Measurements from ENCODE around the gene SPDYE5. TPM values are rescaled to one million over a fixed set of nuclear protein-coding genes. Genes with fewer than 3 reads are reported as not detected.

The SPDYE5 gene
- total and polyA plus RNA-seq, 2 donors (not counting 1 experiment from before 2014, with no cell fraction given) = 0.27 TPM; not detected in 1

DNA sequence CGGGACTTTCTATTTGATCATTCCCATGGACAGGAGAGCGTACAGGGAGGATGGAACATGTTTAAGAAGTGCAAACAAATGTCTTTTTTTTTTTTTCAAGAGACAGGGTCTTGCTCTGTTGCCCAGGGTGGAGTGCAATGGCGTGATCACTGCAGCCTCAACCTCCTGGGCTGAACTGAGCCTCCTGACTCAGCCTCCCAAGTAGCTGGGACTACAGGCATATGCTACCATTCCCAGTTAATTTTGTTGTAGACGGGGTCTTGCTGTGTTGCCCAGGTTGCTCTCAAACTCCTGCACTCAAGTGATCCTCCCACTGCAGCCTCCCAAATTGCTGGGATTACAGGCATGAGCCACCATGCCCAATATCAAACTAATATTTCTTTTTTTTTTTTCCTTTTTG lies 40.5 kb downstream of the SPDYE5 start:
- H3K9me3 Mint-ChIP-seq (ENCODE audit: insufficient read depth) = no peaks in the 10 kb centered on the region
- Histone ChIP-seq H3K9me3 (ENCODE audit: control extremely low read depth in 1 of 3, control insufficient read depth in 2 of 3, insufficient read depth in 1 of 3, low read length in 2 of 3) (no peaks in the 10 kb centered on the region), H3K36me3 (replicated peaks in 1 of 2; ENCODE audit: control extremely low read depth in 1 of 2, control insufficient read depth in 1 of 2, extremely low read depth in 1 of 2, insufficient read depth in 2 of 2, low read length in 1 of 2) (peaks cover 0 to 4% of the 10 kb centered on the region in 2 experiments), H3K79me2 (ENCODE audit: control insufficient read depth, insufficient read depth, low read length) (peaks cover 8% of the 10 kb centered on the region), H3K4me2 (replicated peaks; ENCODE audit: low read depth, low read length, poor library complexity, severe bottlenecking) (no peak overlapping the region), H3K27me3 (replicated peaks in 1 of 4; ENCODE audit: control extremely low read depth in 1 of 4, control insufficient read depth in 3 of 4, insufficient read depth in 4 of 4, low read length in 3 of 4) (no peaks in the 10 kb centered on the region), H3K27ac (ENCODE audit: low read length in 2 of 2) (no peak overlapping the region), H3K4me3 (ENCODE audit: control extremely low read depth in 1 of 5, extremely low read depth in 1 of 5, insufficient read depth in 1 of 5, low read depth in 2 of 5, low read length in 4 of 5) (no peak overlapping the region), H2AFZ (ENCODE audit: insufficient read depth, low read depth, low read length, poor library complexity, severe bottlenecking) (no peak overlapping the region), H3K4me1 (ENCODE audit: control insufficient read depth in 2 of 2, insufficient read depth in 2 of 2, low read length in 2 of 2) (peaks cover 3% of the 10 kb centered on the region in 2 donors), H3K9ac (ENCODE audit: low read length) (no peak overlapping the region), H4K20me1 (ENCODE audit: control insufficient read depth, insufficient read depth, low read length, poor library complexity, severe bottlenecking) (no peaks in the 10 kb centered on the region)
- DNase-seq (no peak), ATAC-seq (ENCODE audit: low read depth) (no peak)
- TF ChIP-seq, protein P1, sequence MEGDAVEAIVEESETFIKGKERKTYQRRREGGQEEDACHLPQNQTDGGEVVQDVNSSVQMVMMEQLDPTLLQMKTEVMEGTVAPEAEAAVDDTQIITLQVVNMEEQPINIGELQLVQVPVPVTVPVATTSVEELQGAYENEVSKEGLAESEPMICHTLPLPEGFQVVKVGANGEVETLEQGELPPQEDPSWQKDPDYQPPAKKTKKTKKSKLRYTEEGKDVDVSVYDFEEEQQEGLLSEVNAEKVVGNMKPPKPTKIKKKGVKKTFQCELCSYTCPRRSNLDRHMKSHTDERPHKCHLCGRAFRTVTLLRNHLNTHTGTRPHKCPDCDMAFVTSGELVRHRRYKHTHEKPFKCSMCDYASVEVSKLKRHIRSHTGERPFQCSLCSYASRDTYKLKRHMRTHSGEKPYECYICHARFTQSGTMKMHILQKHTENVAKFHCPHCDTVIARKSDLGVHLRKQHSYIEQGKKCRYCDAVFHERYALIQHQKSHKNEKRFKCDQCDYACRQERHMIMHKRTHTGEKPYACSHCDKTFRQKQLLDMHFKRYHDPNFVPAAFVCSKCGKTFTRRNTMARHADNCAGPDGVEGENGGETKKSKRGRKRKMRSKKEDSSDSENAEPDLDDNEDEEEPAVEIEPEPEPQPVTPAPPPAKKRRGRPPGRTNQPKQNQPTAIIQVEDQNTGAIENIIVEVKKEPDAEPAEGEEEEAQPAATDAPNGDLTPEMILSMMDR (IDR thresholded peaks at IDR 0.05) = no peak
- no peak for TF ChIP-seq EZH2 (IDR thresholded peaks at IDR 0.05; ENCODE audit: borderline replicate concordance, insufficient read depth, low read depth, low read length, poor library complexity, severe bottlenecking)
- no peak overlapping the region for H3K27ac Mint-ChIP-seq
- H3K4me1 Mint-ChIP-seq = peaks cover 13% of the 10 kb centered on the region
- ChIA-PET CTCF (interaction anchor here (0.6 kb wide), 1 partner anchor 865 kb away, joined by 3 read pairs; no protein-coding TSS in a partner anchor), POLR2A (interaction anchor here (0.6 kb wide), 1 partner anchor 220 kb away, joined by 5 read pairs; no protein-coding TSS in a partner anchor)
- intact Hi-C loops (cut with micrococcal nuclease) = no loop called here
- 90% methylated on average over 3 of the region's 4 CpGs for WGBS (ENCODE audit: insufficient coverage)
- H3K4me3 Mint-ChIP-seq = no peak overlapping the region
- H3K27me3 Mint-ChIP-seq = no peaks in the 10 kb centered on the region

DNA sequence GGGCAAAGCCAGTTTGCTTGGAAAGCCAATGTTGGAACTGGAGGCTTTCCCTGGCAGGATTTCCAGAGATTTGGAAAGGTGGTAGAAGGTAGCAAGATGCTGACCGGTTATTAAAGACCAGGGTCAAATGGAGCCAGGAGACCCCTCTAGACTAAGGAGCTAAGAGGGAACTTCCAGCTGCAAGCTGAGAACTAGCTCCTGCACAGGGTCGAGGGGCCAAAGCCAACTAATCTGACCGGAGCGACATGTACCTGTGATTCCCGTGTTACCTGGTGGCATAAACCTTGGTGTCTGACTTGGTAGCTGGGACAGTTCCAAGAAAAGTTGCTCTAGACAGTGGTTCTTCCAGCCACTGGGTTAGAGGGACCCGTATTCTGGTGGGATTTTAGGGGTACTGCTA lies 41.8 kb downstream of the SPDYE5 start:
- H3K9me3 ChIP-seq (ENCODE audit: control extremely low read depth in 1 of 3, control insufficient read depth in 2 of 3, insufficient read depth in 1 of 3, low read length in 2 of 3) = no peaks in the 10 kb centered on the region
- H3K27me3 Mint-ChIP-seq = no peaks in the 10 kb centered on the region
- no peak overlapping the region for H3K9ac ChIP-seq (ENCODE audit: low read length)
- no peaks in the 10 kb centered on the region for H3K27me3 ChIP-seq (replicated peaks in 1 of 4; ENCODE audit: control extremely low read depth in 1 of 4, control insufficient read depth in 3 of 4, insufficient read depth in 4 of 4, low read length in 3 of 4)
- no peak overlapping the region for H2AFZ ChIP-seq (ENCODE audit: insufficient read depth, low read depth, low read length, poor library complexity, severe bottlenecking)
- intact Hi-C loops (cut with micrococcal nuclease) = no loop called here
- ChIA-PET CTCF (no interaction called here), POLR2A (no interaction called here)
- DNase-seq (no peak), ATAC-seq (ENCODE audit: low read depth) (no peak)
- no peak for TF ChIP-seq EZH2 (IDR thresholded peaks at IDR 0.05; ENCODE audit: borderline replicate concordance, insufficient read depth, low read depth, low read length, poor library complexity, severe bottlenecking)
- no peaks in the 10 kb centered on the region for H4K20me1 ChIP-seq (ENCODE audit: control insufficient read depth, insufficient read depth, low read length, poor library complexity, severe bottlenecking)
- H3K36me3 ChIP-seq (replicated peaks in 1 of 2; ENCODE audit: control extremely low read depth in 1 of 2, control insufficient read depth in 1 of 2, extremely low read depth in 1 of 2, insufficient read depth in 2 of 2, low read length in 1 of 2) = peaks cover 0 to 4% of the 10 kb centered on the region in 2 experiments
- H3K4me3 Mint-ChIP-seq = no peak overlapping the region
- H3K27ac Mint-ChIP-seq = no peak overlapping the region
- peaks cover 6% of the 10 kb centered on the region for H3K4me1 Mint-ChIP-seq
- no peak overlapping the region for H3K4me2 ChIP-seq (replicated peaks; ENCODE audit: low read depth, low read length, poor library complexity, severe bottlenecking)
- no peaks in the 10 kb centered on the region for H3K79me2 ChIP-seq (ENCODE audit: control insufficient read depth, insufficient read depth, low read length)
- 98% methylated on average over 5 of the region's 6 CpGs for WGBS (ENCODE audit: insufficient coverage)
- no peaks in the 10 kb centered on the region for H3K9me3 Mint-ChIP-seq (ENCODE audit: insufficient read depth)
- peaks cover 0 to 3% of the 10 kb centered on the region in 2 donors for H3K4me1 ChIP-seq (ENCODE audit: control insufficient read depth in 2 of 2, insufficient read depth in 2 of 2, low read length in 2 of 2)
- H3K4me3 ChIP-seq (ENCODE audit: control extremely low read depth in 1 of 5, extremely low read depth in 1 of 5, insufficient read depth in 1 of 5, low read depth in 2 of 5, low read length in 4 of 5) = no peak overlapping the region
- H3K27ac ChIP-seq (ENCODE audit: low read length in 2 of 2) = no peak overlapping the region
